RWPE1 (cell line): ENCODE data around the gene SARM1.

Experiments used
- CTCF ChIA-PET: fragments of 350-600 bp; sonication (Branson Sonifier 250); formaldehyde crosslinking; extraction: SDS; loops from one replicate; lab custom pipeline; 2021; lab: Yijun Ruan, JAX
- POLR2A ChIA-PET: fragments of 400-600 bp; formaldehyde crosslinking; extraction: SDS; loops from one replicate; lab custom pipeline; 2020; ENCODE audit warnings: antibody characterized with exemption; ENCODE audit not compliant: low non-redundant PET; lab: Yijun Ruan, JAX
- DNase-seq: peaks from one replicate; pipeline ENCODE4 v3.0.0; 2012; ENCODE audit warnings: low spot score
- H3K27ac ChIP-seq: fragments of 450-650 bp; 2 replicates; pipeline ENCODE4 v1.5.1; 2017
- CTCF ChIP-seq: fragments of 450-650 bp; conservative IDR thresholded peaks from 2 replicates; pipeline ENCODE4 v1.5.1; 2017; ENCODE audit warnings: low read depth, mild to moderate bottlenecking

The SARM1 gene

DNA sequence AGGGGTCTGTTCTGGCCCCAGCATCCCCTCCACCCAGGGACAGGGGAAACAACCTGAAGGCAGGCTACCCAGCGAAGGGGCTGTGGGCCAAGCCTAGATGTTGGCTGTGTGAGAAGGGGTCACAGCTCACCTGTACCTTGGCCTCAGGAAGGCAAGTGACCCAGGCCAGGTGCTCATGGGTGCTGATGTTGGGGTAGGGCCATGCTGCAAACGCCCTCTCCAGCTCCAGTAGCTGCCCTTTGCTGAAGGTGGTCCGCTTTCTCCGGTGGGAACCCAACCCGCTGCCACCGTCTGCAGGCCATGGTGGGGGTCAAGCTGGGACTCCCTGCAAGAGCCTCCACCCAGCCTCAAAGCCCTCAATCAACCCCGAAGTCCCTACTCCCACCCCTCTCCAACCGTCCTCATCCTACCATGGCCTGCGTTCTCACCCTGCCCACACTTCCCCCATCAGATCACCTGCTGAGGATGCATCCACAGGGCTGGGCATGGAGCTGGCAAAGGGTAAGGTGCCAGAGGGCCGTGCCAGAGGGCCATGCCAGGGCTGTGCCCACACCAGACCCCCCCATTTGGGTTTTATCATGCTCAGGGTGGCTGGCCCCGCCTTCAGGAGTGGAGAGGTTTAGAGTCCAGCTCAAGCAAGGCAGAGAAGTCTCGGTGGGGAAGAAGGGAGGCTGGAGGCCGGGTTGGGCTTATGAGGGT, 6.7 kb upstream of the SARM1 start, which contains the start of gene SEBOX:
SEBOX (minus strand) TSS at position 535 of the 699 bp plus-strand sequence; CDS start at position 487, 48 bp downstream.
- no peak for DNase-seq
- no peak for TF ChIP-seq CTCF
- no peak within 1 kb of the TSS for H3K27ac ChIP-seq
- POLR2A ChIA-PET, result no interaction called here
- CTCF ChIA-PET, result interaction anchor here (0.6 kb wide), 1 partner anchor 86 kb away, joined by 3 read pairs; no protein-coding TSS in a partner anchor

DNA sequence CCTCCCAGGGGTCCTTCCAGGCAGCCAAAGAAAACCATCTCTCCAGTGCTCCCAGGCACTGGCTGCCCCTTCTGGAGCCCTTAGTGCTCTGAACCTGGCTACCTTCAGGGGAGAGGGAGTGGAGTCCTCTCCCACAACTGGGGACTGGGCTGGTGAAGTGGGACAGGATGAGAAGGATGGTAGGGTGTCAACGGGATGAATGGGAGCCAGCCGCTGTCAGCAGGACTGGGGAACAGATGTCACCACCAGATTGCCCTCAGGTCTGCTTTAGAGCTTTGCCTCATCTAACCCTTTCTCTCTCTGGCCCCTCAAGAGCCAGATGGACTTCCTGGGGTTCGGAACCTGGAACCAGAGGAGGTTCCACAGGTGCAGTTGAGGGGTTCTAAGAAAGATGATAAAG, 6.0 kb upstream of the SARM1 start:
- DNase-seq, result no peak
- H3K27ac ChIP-seq, result no peak overlapping the region
- ChIA-PET CTCF (interaction anchor here (0.5 kb wide), 1 partner anchor 99 kb away, joined by 3 read pairs; no protein-coding TSS in a partner anchor), POLR2A (no interaction called here)
- no peak for TF ChIP-seq CTCF

- ChIA-PET CTCF (interaction anchor here (0.5 to 1.1 kb wide), 2 partner anchors 121 to 143 kb away, joined by 3 to 6 read pairs; no protein-coding TSS in a partner anchor), POLR2A (no interaction called here)
- TF ChIP-seq CTCF, result no peak
Measured at GRCh38 chr17:28366605-28367004, 4.9 kb upstream of the SARM1 start.

DNA sequence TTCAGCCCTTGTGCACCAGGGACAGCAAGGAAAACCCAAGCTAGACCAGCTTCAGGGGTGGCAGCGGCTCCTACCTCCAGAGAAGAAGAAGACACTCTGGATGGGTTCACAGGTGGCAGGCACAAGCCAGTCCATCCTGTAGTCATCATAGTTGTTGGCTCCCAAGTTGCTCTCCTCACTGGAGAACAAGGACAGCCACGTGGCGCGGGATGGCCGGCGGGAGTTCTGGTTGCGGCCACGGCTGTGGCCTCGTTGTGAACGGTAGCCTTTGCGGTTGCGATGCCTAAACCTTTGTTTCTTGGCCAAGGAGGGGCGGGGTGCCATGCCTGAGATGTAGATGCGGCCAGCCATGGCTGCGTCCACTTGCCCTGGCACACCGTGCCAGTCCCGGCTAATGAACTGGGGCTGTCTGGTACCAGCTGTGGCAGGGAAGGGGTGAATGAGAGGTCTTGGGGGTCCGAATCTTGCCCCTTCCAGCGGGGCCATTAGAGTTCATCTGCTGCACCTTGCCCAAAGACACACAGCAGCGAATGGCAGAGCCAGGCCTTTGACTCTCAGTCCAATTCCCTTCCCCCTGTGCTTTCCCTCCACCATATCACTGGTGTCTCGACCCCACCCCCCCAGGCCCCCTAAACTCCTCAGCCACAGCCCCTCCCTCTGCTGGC, 3.7 kb upstream of the SARM1 start:
- no peak for TF ChIP-seq CTCF
- POLR2A ChIA-PET, result interaction anchor here (1.4 kb wide), 1 partner anchor 10 kb away, joined by 4 read pairs; the partner anchor contains the start of gene POLDIP2
- H3K27ac ChIP-seq, result no peak overlapping the region
- DNase-seq, result no peak
- CTCF ChIA-PET, result interaction anchor here (1.1 kb wide), 1 partner anchor 122 kb away, joined by 3 read pairs; no protein-coding TSS in a partner anchor

More at GRCh38 chr17:28366605-28367004, 4.9 kb upstream of the SARM1 start:
- H3K27ac ChIP-seq, result no peak overlapping the region
- DNase-seq, result no peak

- POLR2A ChIA-PET, result interaction anchor here (1.4 kb wide), 1 partner anchor 11 kb away, joined by 4 read pairs; the partner anchor contains the start of gene POLDIP2
- H3K27ac ChIP-seq, result no peak overlapping the region
- CTCF ChIA-PET, result interaction anchor here (0.5 kb wide), 2 partner anchors 30 to 247 kb away, joined by 3 to 5 read pairs; no protein-coding TSS in a partner anchor
- DNase-seq, result no peak
- no peak for TF ChIP-seq CTCF
Measured at GRCh38 chr17:28368306-28368831, 3.1 kb upstream of the SARM1 start.
